ENCODE measurements around the gene TRABD. TPM values are rescaled to one million over a fixed set of nuclear protein-coding genes. Genes with fewer than 3 reads are reported as not detected.

TRABD gene
- total RNA-seq, 3 donors from 2014 or later, result 17.3 to 35.7 (median 28.2) TPM

DNA sequence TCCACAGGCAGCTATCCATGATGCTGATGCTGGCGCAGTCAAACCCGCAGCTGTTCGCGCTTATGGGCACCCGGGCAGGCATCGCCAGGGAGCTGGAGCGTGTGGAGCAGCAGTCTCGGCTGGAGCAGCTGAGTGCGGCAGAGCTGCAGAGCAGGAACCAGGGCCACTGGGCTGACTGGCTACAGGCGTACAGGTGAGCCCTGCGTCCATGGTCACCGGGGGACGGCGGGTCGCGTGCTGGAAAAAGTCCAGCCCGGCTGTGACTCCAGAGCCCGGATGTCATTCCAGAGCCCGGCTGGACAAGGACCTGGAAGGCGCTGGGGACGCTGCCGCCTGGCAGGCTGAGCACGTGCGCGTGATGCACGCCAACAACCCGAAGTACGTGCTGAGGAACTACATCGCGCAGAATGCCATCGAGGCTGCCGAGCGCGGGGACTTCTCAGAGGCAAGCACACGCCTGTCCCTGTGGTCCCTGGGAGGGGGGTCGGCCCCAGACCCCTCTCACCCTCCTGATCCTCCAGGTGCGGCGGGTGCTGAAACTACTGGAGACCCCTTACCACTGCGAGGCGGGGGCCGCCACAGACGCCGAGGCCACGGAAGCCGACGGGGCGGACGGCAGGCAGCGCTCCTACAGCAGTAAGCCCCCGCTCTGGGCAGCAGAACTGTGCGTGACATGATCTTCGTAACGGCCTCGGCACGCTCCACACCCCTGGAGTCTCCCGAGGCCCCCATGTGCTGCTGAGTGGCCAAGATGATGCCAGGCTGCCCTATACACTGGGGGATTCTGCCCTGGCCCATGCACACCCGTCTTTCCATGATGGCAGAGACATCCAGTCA lies 31.2 kb downstream of the TRABD start:
- no peak for DNase-seq (ENCODE audit: low spot score in 2 of 2)
- TF ChIP-seq POLR2A (IDR thresholded peaks at IDR 0.05), result no peak
- no peak for TF ChIP-seq POLR2AphosphoS5 (IDR thresholded peaks at IDR 0.05)
- TF ChIP-seq, protein P1, sequence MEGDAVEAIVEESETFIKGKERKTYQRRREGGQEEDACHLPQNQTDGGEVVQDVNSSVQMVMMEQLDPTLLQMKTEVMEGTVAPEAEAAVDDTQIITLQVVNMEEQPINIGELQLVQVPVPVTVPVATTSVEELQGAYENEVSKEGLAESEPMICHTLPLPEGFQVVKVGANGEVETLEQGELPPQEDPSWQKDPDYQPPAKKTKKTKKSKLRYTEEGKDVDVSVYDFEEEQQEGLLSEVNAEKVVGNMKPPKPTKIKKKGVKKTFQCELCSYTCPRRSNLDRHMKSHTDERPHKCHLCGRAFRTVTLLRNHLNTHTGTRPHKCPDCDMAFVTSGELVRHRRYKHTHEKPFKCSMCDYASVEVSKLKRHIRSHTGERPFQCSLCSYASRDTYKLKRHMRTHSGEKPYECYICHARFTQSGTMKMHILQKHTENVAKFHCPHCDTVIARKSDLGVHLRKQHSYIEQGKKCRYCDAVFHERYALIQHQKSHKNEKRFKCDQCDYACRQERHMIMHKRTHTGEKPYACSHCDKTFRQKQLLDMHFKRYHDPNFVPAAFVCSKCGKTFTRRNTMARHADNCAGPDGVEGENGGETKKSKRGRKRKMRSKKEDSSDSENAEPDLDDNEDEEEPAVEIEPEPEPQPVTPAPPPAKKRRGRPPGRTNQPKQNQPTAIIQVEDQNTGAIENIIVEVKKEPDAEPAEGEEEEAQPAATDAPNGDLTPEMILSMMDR (IDR thresholded peaks at IDR 0.05), result no peak
- Histone ChIP-seq H3K27me3 (no peaks in the 10 kb centered on the region), H3K27ac (no peak overlapping the region), H3K4me1 (no peaks in the 10 kb centered on the region), H3K9me3 (no peaks in the 10 kb centered on the region), H3K36me3 (peaks cover 18% of the 10 kb centered on the region), H3K4me3 (no peak overlapping the region)
- intact Hi-C loops (cut with DNase I; ENCODE audit: low total_unique reads), result no loop called here

DNA sequence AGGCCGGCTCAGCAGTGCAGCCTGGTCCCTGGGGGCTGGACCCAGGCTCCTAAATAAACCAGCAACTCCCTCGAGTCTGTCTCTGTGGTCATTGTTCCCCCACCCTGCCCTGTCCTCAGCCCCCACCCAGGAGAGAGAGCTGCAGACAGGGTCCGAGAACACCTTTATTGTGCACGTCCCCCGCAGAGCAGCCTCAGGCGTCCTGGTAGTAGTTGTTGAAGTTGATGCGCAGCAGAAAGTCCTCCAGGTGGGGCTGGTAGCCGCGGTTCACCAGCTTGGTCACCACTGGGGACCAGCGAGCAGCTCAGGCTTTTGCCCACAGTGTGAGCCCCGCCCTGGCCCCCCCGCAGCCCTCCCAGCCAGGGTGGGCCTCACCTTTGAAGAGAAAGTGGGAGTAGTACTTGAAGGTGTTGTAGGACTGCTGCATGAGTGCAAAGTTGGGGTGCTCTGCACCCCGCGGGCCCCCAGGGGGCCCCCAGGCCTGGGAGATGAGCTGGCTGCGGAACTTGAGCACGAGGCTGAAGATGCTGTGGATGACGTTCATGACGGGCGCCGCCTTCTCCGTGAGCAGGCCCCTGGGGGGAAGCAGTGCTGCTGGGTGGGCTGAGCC lies 31.9 kb downstream of the TRABD start:
- no peaks in the 10 kb centered on the region for H3K27me3 ChIP-seq
- no peak for TF ChIP-seq POLR2A (IDR thresholded peaks at IDR 0.05)
- TF ChIP-seq POLR2AphosphoS5 (IDR thresholded peaks at IDR 0.05), result no peak
- TF ChIP-seq, protein P1 (IDR thresholded peaks at IDR 0.05), result no peak
- no peak overlapping the region for H3K4me3 ChIP-seq
- H3K36me3 ChIP-seq, result peaks cover 25% of the 10 kb centered on the region
- H3K27ac ChIP-seq, result no peak overlapping the region
- H3K4me1 ChIP-seq, result no peaks in the 10 kb centered on the region
- no peak for DNase-seq (ENCODE audit: low spot score in 2 of 2)
- H3K9me3 ChIP-seq, result no peaks in the 10 kb centered on the region
- intact Hi-C loops (cut with DNase I; ENCODE audit: low total_unique reads), result no loop called here

DNA sequence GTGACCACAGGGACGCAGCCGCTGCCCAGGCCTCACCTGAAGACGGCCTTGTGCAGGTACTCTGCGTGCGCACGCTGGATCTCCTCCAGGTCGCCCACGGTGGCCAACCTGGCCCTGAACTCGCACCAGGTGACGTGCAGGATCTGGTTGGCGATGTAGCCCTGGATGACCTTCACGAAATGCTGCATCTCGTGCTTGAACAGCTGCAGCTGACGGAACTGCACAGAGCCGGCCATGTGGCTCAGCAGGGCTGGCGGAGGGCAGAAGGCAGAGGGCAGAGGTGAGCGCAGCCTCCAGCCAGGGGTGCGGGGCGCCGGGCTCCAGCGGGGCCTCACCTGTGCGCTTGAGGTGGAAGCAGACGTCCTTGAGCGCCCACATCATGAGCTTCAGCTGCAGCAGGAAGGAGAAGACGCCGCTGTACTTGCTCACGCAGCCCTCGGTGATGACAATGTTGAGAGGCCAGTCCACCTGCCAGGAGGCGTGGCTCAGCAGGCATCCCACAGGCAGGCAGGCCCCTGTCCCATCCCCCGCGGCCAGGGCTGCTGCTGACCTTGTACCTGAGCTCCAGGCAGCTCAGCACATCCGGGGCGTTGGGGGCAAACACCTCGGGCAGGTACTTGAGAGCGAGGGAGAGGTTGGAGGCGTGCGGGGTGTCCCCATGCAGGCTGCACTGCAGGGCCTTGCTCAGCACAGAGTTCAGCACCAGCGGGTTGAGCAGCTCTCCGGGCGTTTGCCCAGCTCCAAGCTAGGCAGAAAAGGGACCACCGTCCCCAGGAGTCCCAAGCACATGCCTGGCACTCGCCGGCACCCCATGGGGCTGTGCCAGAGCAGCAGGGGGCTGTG lies 32.7 kb downstream of the TRABD start:
- Histone ChIP-seq H3K9me3 (no peaks in the 10 kb centered on the region), H3K27me3 (no peaks in the 10 kb centered on the region), H3K4me3 (no peak overlapping the region), H3K4me1 (no peaks in the 10 kb centered on the region), H3K27ac (no peak overlapping the region), H3K36me3 (peaks cover 26% of the 10 kb centered on the region)
- no peak for DNase-seq (ENCODE audit: low spot score in 2 of 2)
- TF ChIP-seq, protein P1 (IDR thresholded peaks at IDR 0.05), result no peak
- TF ChIP-seq POLR2A (IDR thresholded peaks at IDR 0.05) (no peak), POLR2AphosphoS5 (IDR thresholded peaks at IDR 0.05) (no peak)
- intact Hi-C loops (cut with DNase I; ENCODE audit: low total_unique reads), result no loop called here

DNA sequence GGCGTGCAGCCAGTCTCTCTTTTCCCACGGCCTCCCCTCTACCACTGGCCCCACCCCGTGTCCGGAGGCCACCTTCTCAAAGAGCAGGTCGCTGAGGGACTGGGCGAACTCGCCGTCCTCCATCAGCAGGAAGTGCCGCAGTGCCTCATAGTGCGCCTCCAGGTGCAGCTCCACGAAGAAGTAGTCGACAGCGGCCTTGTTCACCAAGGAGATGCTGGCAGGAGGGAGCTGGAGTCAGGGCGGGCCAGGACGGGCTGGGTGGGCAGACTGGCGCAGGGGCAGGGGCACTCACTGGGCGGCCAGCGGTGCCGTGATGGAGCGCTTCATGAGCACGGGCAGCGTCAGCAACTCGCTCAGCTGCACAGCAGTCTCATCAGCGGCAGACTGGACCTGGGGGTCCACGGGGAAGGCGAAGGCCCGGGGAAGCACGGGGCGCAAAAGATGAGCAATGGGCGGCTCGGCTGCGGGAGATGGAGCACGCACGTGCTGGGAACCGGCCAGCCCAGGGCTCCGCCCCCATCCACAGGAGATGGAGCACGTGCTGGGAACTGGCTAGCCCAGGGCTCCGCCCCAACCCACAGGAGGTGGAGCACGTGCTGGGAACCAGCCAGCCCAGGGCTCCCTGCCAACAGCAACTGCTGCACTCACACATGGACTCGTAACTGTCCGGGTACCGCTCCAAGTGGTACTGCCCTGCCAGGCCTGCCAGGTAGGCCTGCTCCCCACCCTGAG lies 33.4 kb downstream of the TRABD start:
- H3K4me3 ChIP-seq, result no peak overlapping the region
- H3K27ac ChIP-seq, result no peak overlapping the region
- TF ChIP-seq, protein P1 (IDR thresholded peaks at IDR 0.05), result no peak
- TF ChIP-seq POLR2AphosphoS5 (IDR thresholded peaks at IDR 0.05) (no peak), POLR2A (IDR thresholded peaks at IDR 0.05) (no peak)
- H3K9me3 ChIP-seq, result no peaks in the 10 kb centered on the region
- no peaks in the 10 kb centered on the region for H3K27me3 ChIP-seq
- peaks cover 28% of the 10 kb centered on the region for H3K36me3 ChIP-seq
- DNase-seq (ENCODE audit: low spot score in 2 of 2), result peak; percentile 74 to 87
- no peaks in the 10 kb centered on the region for H3K4me1 ChIP-seq
- intact Hi-C loops (cut with DNase I; ENCODE audit: low total_unique reads), result no loop called here

Measured in breast epithelium (tissue), 4 donors.